OCI-M1 (cell line): Measurements from ENCODE around the gene PLCB1.

Experiments
- DNase-seq: peaks from one replicate; lab custom pipeline; 2025; lab: John Stamatoyannopoulos, UW

PLCB1 gene

GRCh38 chr20:8880085-8880853 is 748.2 kb downstream of the PLCB1 start:
- DNase-seq, result no peak

- no peak for DNase-seq
These were observed 759.0 kb downstream of the PLCB1 start for GRCh38 chr20:8891039-8891438.

- no peak for DNase-seq
These were observed 763.4 kb downstream of the PLCB1 start for GRCh38 chr20:8895472-8895871.

GRCh38 chr20:8898823-8899222 is 766.8 kb downstream of the PLCB1 start:
- no peak for DNase-seq

GRCh38 chr20:8901237-8902025 is 769.4 kb downstream of the PLCB1 start:
- DNase-seq, result no peak

- DNase-seq, result no peak
These were observed 771.9 kb downstream of the PLCB1 start for GRCh38 chr20:8903655-8904605.

- no peak for DNase-seq
These were observed 777.5 kb downstream of the PLCB1 start for GRCh38 chr20:8909596-8909995.

GRCh38 chr20:8912096-8912495 is 780.0 kb downstream of the PLCB1 start:
- no peak for DNase-seq

- no peak for DNase-seq
These were observed 780.7 kb downstream of the PLCB1 start for GRCh38 chr20:8912731-8913130.

- no peak for DNase-seq
These were observed 781.4 kb downstream of the PLCB1 start for GRCh38 chr20:8913456-8913855.

GRCh38 chr20:8914421-8914820 is 782.4 kb downstream of the PLCB1 start:
- DNase-seq, result no peak

- DNase-seq, result no peak
These were observed 785.0 kb downstream of the PLCB1 start for GRCh38 chr20:8917084-8917483.

- no peak for DNase-seq
These were observed 786.1 kb downstream of the PLCB1 start for GRCh38 chr20:8918145-8918544.

- no peak for DNase-seq
These were observed 792.5 kb downstream of the PLCB1 start for GRCh38 chr20:8924539-8924938.

GRCh38 chr20:8930726-8931125 is 798.7 kb downstream of the PLCB1 start:
- no peak for DNase-seq

- DNase-seq, result no peak
These were observed 800.4 kb downstream of the PLCB1 start for GRCh38 chr20:8932192-8933165.

- DNase-seq, result no peak
These were observed 801.3 kb downstream of the PLCB1 start for GRCh38 chr20:8933381-8933807.

- DNase-seq, result no peak
These were observed 802.3 kb downstream of the PLCB1 start for GRCh38 chr20:8934362-8934761.
